ENCODE data around the gene SPAG17.

Gene SPAG17

DNA sequence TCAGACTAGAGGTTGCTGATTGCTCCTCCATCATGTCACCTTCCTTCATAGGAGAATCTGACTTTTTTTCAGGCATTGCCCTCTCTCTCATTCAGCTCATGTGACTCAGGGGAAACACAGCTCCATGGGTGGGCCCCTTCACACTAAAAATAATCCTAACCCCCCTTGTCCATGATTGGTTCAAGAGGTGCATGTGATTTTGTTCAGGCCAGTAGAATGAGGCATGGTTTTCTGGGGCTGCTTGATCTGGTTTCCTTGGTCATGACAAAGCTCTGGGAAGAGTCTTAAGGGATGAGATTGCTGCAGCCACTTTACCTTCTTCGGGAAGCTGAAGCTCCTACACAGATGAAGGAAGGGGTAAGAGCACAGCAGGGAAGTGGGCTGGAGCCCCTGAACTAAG lies 56.3 kb downstream of the SPAG17 start:
- Histone ChIP-seq H3K4me3 (ENCODE audit: low read depth, low read length) (no peak overlapping the region), H3K9me3 (ENCODE audit: control insufficient read depth, insufficient read depth, low read depth, low read length) (no peaks in the 10 kb centered on the region), H3K4me1 (ENCODE audit: control insufficient read depth, insufficient read depth, low read length) (no peaks in the 10 kb centered on the region), H3K36me3 (ENCODE audit: control insufficient read depth in 2 of 2, insufficient read depth in 1 of 2, low read length in 2 of 2) (no peaks in the 10 kb centered on the region), H3K27ac (ENCODE audit: extremely low read depth, low read depth, low read length) (no peak overlapping the region)
- ChIA-PET POLR2A (no interaction called here), CTCF (interaction anchor here (0.5 kb wide), 1 partner anchor 49 kb away, joined by 4 read pairs; no protein-coding TSS in a partner anchor)
- TF ChIP-seq ZSCAN16 (tag by site-specific recombination; IDR thresholded peaks at IDR 0.05) (no peak), GLI2 (tag by site-specific recombination; IDR thresholded peaks at IDR 0.05; ENCODE audit: borderline replicate concordance, low read depth) (no peak), ZNF624 (tag by site-specific recombination; IDR thresholded peaks at IDR 0.05) (no peak), OSR2 (tag by site-specific recombination; IDR thresholded peaks at IDR 0.05) (no peak), SALL2 (tag by site-specific recombination; IDR thresholded peaks at IDR 0.05; ENCODE audit: borderline replicate concordance) (no peak)
- TF ChIP-seq, protein P1, sequence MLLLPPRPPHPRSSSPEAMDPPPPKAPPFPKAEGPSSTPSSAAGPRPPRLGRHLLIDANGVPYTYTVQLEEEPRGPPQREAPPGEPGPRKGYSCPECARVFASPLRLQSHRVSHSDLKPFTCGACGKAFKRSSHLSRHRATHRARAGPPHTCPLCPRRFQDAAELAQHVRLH (tag by site-specific recombination; IDR thresholded peaks at IDR 0.05): no peak
- TF ChIP-seq, protein P2, sequence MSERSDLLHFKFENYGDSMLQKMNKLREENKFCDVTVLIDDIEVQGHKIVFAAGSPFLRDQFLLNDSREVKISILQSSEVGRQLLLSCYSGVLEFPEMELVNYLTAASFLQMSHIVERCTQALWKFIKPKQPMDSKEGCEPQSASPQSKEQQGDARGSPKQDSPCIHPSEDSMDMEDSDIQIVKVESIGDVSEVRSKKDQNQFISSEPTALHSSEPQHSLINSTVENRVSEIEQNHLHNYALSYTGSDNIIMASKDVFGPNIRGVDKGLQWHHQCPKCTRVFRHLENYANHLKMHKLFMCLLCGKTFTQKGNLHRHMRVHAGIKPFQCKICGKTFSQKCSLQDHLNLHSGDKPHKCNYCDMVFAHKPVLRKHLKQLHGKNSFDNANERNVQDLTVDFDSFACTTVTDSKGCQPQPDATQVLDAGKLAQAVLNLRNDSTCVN (tag by site-specific recombination; optimal IDR thresholded peaks at IDR 0.05): no peak

DNA sequence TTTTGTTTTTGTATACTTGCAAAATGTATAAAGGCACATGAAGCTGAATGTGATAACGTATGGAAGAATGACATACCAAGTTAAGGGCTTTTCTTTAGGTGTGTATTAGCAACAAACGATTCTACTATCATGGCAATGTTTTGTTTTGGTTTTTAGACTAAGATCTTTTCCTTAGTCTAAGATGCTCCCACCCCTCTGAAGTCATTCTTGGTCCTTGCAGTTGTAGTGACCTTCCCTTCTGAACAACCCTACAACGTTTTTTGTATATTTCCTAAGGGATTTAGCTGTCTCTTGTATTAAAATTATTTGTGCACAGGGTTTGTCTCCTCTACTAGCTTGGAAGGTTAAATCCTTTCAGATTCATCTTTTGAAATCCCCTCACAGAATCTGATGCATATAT lies 61.0 kb downstream of the SPAG17 start:
- no peaks in the 10 kb centered on the region for H3K36me3 ChIP-seq (ENCODE audit: control insufficient read depth in 2 of 2, insufficient read depth in 1 of 2, low read length in 2 of 2)
- ChIA-PET POLR2A (no interaction called here), CTCF (interaction anchor here (1.4 kb wide), 1 partner anchor 47 kb away, joined by 3 read pairs; no protein-coding TSS in a partner anchor)
- H3K4me3 ChIP-seq (ENCODE audit: low read depth, low read length): no peak overlapping the region
- H3K4me1 ChIP-seq (ENCODE audit: control insufficient read depth, insufficient read depth, low read length): peaks cover 5% of the 10 kb centered on the region; the same call in 1 of the 2 replicates
- H3K9me3 ChIP-seq (ENCODE audit: control insufficient read depth, insufficient read depth, low read depth, low read length): no peaks in the 10 kb centered on the region
- TF ChIP-seq ZNF202 (tag by site-specific recombination; IDR thresholded peaks at IDR 0.05; ENCODE audit: borderline replicate concordance) (no peak), ZNF624 (tag by site-specific recombination; IDR thresholded peaks at IDR 0.05) (no peak), ZBTB7A (tag by site-specific recombination; IDR thresholded peaks at IDR 0.05; ENCODE audit: low read depth) (no peak), ZNF768 (tag by site-specific recombination; IDR thresholded peaks at IDR 0.05) (no peak)
- TF ChIP-seq, protein P3, sequence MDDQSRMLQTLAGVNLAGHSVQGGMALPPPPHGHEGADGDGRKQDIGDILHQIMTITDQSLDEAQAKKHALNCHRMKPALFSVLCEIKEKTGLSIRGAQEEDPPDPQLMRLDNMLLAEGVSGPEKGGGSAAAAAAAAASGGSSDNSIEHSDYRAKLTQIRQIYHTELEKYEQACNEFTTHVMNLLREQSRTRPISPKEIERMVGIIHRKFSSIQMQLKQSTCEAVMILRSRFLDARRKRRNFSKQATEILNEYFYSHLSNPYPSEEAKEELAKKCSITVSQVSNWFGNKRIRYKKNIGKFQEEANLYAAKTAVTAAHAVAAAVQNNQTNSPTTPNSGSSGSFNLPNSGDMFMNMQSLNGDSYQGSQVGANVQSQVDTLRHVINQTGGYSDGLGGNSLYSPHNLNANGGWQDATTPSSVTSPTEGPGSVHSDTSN (CRISPR knock-in tag; IDR thresholded peaks at IDR 0.05): no peak
- no peak overlapping the region for H3K27ac ChIP-seq (ENCODE audit: extremely low read depth, low read depth, low read length)

DNA sequence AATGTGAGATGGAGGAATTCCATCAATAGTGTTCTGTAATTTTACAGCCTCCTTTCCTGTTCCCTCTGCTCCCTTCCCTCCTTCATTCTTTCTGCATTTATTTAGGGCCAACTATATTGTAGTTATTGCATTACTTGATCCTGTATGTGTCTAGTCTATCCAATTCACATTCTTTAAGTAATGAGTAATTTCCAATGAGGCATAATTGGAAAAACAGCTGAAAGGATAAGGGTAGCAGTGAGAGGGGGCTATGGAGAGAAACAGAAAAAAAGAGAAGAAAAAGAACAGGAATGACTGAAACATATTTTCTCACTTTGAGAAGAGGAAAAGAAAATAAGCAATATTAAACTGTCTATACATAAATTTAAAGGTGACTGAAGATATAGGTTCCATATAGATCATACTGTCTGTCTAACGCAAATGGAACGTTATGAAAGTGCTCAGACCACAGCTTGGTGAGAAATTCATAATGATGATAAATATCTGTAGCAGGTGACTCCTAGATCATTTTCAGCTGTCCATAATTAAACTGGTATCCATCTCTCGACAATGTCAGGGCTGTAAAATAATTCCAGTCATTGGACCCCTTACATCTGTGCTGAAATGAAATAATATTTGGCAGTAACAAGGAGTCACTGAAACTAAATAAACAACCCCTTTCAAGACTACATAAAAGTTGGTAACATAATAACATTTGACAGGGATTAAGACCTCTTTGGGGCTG lies 61.8 kb downstream of the SPAG17 start:
- Histone ChIP-seq H3K4me3 (ENCODE audit: low read depth, low read length) (no peak overlapping the region), H3K4me1 (ENCODE audit: control insufficient read depth, insufficient read depth, low read length) (peaks cover 5% of the 10 kb centered on the region; the same call in 1 of the 2 replicates), H3K27ac (ENCODE audit: extremely low read depth, low read depth, low read length) (no peak overlapping the region), H3K36me3 (ENCODE audit: control insufficient read depth in 2 of 2, insufficient read depth in 1 of 2, low read length in 2 of 2) (no peaks in the 10 kb centered on the region), H3K9me3 (ENCODE audit: control insufficient read depth, insufficient read depth, low read depth, low read length) (no peaks in the 10 kb centered on the region)
- ChIA-PET CTCF (interaction anchor here (0.6 to 1.4 kb wide), 2 partner anchors 39 to 46 kb away, joined by 3 read pairs; no protein-coding TSS in a partner anchor), POLR2A (no interaction called here)
- no peak for TF ChIP-seq SCRT1 (tag by site-specific recombination; IDR thresholded peaks at IDR 0.05; ENCODE audit: borderline replicate concordance)
- TF ChIP-seq ZNF24 (tag by site-specific recombination; IDR thresholded peaks at IDR 0.05): no peak
- TF ChIP-seq, protein P4, sequence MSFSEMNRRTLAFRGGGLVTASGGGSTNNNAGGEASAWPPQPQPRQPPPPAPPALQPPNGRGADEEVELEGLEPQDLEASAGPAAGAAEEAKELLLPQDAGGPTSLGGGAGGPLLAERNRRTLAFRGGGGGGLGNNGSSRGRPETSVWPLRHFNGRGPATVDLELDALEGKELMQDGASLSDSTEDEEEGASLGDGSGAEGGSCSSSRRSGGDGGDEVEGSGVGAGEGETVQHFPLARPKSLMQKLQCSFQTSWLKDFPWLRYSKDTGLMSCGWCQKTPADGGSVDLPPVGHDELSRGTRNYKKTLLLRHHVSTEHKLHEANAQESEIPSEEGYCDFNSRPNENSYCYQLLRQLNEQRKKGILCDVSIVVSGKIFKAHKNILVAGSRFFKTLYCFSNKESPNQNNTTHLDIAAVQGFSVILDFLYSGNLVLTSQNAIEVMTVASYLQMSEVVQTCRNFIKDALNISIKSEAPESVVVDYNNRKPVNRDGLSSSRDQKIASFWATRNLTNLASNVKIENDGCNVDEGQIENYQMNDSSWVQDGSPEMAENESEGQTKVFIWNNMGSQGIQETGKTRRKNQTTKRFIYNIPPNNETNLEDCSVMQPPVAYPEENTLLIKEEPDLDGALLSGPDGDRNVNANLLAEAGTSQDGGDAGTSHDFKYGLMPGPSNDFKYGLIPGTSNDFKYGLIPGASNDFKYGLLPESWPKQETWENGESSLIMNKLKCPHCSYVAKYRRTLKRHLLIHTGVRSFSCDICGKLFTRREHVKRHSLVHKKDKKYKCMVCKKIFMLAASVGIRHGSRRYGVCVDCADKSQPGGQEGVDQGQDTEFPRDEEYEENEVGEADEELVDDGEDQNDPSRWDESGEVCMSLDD (tag by site-specific recombination; IDR thresholded peaks at IDR 0.05): no peak
- no peak for TF ChIP-seq ZNF140 (tag by site-specific recombination; IDR thresholded peaks at IDR 0.05)
- TF ChIP-seq GLIS2 (tag by site-specific recombination; IDR thresholded peaks at IDR 0.05): no peak
- TF ChIP-seq OVOL3 (tag by site-specific recombination; IDR thresholded peaks at IDR 0.05): no peak
